Transverse colon (tissue), 3 donors: ENCODE results near the gene MTA2.

Experiments
- POLR2A ChIP-seq: fragments of 450-650 bp; IDR thresholded peaks from one replicate; pipeline ENCODE4 v1.6.1; 2016; ENCODE audit warnings: antibody characterized with exemption, mild to moderate bottlenecking, moderate library complexity
- POLR2AphosphoS5 ChIP-seq, 3 donors: sonication (generic); formaldehyde crosslinking; IDR thresholded peaks; one replicate each; pipeline ENCODE4 v1.6.1; 2016; ENCODE audit warnings: antibody characterized with exemption in 3 of 3

GRCh38 chr11:62646825-62647608 lies 45.4 kb upstream of the MTA2 start:
- no peak for TF ChIP-seq POLR2A
- TF ChIP-seq POLR2AphosphoS5 (IDR thresholded peaks at IDR 0.05): no peak
